Kidney (tissue), 14 donors: ENCODE measurements around the gene PRKCZ. TPM values are rescaled to one million over a fixed set of nuclear protein-coding genes. Genes with fewer than 3 reads are reported as not detected.

Experiments used
- DNase-seq, 5 donors: peaks; one replicate each; pipeline ENCODE4 v3.0.0-alpha.2; 2013 to 2020
- FAIRE-seq: peaks from 2 replicates; lab custom pipeline; 2012; peaks lifted over from hg19 to GRCh38; lab: Jason Lieb, UNC
- H3K27ac ChIP-seq, 2 donors: one replicate each; pipeline ENCODE4 v1.7.0; 2013; ENCODE audit warnings: low read depth in 2 of 2, low read length in 2 of 2, inconsistent platforms in 1 of 2
- H3K27me3 ChIP-seq: one replicate; pipeline ENCODE4 v1.7.1; 2013; ENCODE audit warnings: low read length, inconsistent platforms; ENCODE audit not compliant: control insufficient read depth, insufficient read depth
- H3K36me3 ChIP-seq, 3 donors: one replicate each; pipeline versions ENCODE4 v1.7.0 to v1.7.1; 2013; ENCODE audit warnings: low read length in 3 of 3, control low read depth in 1 of 3, inconsistent platforms in 1 of 3; ENCODE audit not compliant: insufficient read depth in 3 of 3, control insufficient read depth in 2 of 3
- H3K4me1 ChIP-seq, 3 donors: one replicate each; pipeline versions ENCODE4 v1.7.0 to v1.7.1; 2013; ENCODE audit warnings: low read length in 3 of 3, inconsistent platforms in 1 of 3, low read depth in 1 of 3; ENCODE audit not compliant: control insufficient read depth in 2 of 3, insufficient read depth in 2 of 3
- H3K4me3 ChIP-seq, 3 donors: one replicate each; pipeline versions ENCODE4 v1.7.0 to v1.8.1; 2013; ENCODE audit warnings: low read length in 3 of 3, control low read depth in 1 of 3, inconsistent platforms in 1 of 3
- H3K9ac ChIP-seq, 3 donors: one replicate each; pipeline versions ENCODE4 v1.7.0 to v1.7.1; 2013; ENCODE audit warnings: low read length in 3 of 3, control low read depth in 1 of 3, inconsistent platforms in 1 of 3
- H3K9me3 ChIP-seq, 3 donors: one replicate each; pipeline versions ENCODE4 v1.7.0 to v1.7.1; 2013; ENCODE audit warnings: low read length in 3 of 3, control low read depth in 1 of 3, inconsistent platforms in 1 of 3; ENCODE audit not compliant: control insufficient read depth in 2 of 3, insufficient read depth in 1 of 3
- CTCF ChIP-seq: IDR thresholded peaks from 3 replicates; pipeline ENCODE4 v1.5.1; 2012; ENCODE audit warnings: mild to moderate bottlenecking, moderate library complexity, borderline replicate concordance; ENCODE audit not compliant: insufficient read depth; ENCODE audit errors: extremely low read depth
- intact Hi-C: fragments of 100-400 bp; cut with DNase I; formaldehyde crosslinking; loops from one replicate; pipeline ENCODE4 v1.11.1; 2022
- polyA plus RNA-seq: library from polyadenylated mRNA; stranded (reverse); fragments of 350-450 nt; fragmentation: Illumina TruSeq; extraction: RNeasy Lipid Tissue Mini Kit (QIAGEN cat#74804); gene quantifications from one replicate; pipeline ENCODE4 v1.2.3, GENCODE V29; 2014; ENCODE audit warnings: low read depth, low replicate concordance; ENCODE audit not compliant: insufficient read depth
- total RNA-seq: library from RNA; stranded (reverse); fragmentation: NEBNext Ultra II Directional; extraction: Animal tissue kit (Norgen Biotek cat#: 25700); gene quantifications from one replicate; pipeline ENCODE4 v1.2.1, GENCODE V29; 2021
- donor health status: control.
- donor health status: control.
- donor health status: control.
- donor health status: control.
- donor health status: control.
- donor health status: DM: yes; HTN: yes; CAD: no.
- donor health status: Normal renal cell carcinoma (clear cell type).

PRKCZ gene
- total and polyA plus RNA-seq, 2 donors from 2014 or later: 24.7 to 42.4 TPM

GRCh38 chr1:2056955-2057590 is 6.9 kb downstream of the PRKCZ start:
- FAIRE-seq (no peak), DNase-seq (no peak)
- Histone ChIP-seq H3K27ac (no peak overlapping the region), H3K9ac (no peak overlapping the region), H3K4me1 (peaks cover 0 to 2% (median 0%) of the 10 kb centered on the region in 3 donors), H3K9me3 (no peaks in the 10 kb centered on the region), H3K4me3 (no peak overlapping the region), H3K36me3 (peaks cover 0 to 10% (median 0%) of the 10 kb centered on the region in 3 donors), H3K27me3 (no peaks in the 10 kb centered on the region)
- intact Hi-C loops: no loop called here
- no peak for TF ChIP-seq CTCF

- Histone ChIP-seq H3K27ac (no peak overlapping the region), H3K9ac (no peak overlapping the region), H3K27me3 (no peaks in the 10 kb centered on the region), H3K36me3 (peaks cover 0 to 10% (median 0%) of the 10 kb centered on the region in 3 donors), H3K4me3 (no peak overlapping the region), H3K4me1 (no peaks in the 10 kb centered on the region), H3K9me3 (no peaks in the 10 kb centered on the region)
- FAIRE-seq (no peak), DNase-seq (no peak)
- no peak for TF ChIP-seq CTCF
- intact Hi-C loops: no loop called here
Measured at GRCh38 chr1:2059290-2059953, 9.2 kb downstream of the PRKCZ start.

GRCh38 chr1:2060072-2060471 is 9.9 kb downstream of the PRKCZ start:
- no peak for FAIRE-seq
- H3K9ac ChIP-seq: no peak overlapping the region
- no peaks in the 10 kb centered on the region for H3K9me3 ChIP-seq
- H3K27ac ChIP-seq: no peak overlapping the region
- TF ChIP-seq CTCF: no peak
- no peak overlapping the region for H3K4me3 ChIP-seq
- peaks cover 0 to 10% (median 0%) of the 10 kb centered on the region in 3 donors for H3K36me3 ChIP-seq
- H3K27me3 ChIP-seq: no peaks in the 10 kb centered on the region
- no peak for DNase-seq
- no peaks in the 10 kb centered on the region for H3K4me1 ChIP-seq
- intact Hi-C loops: no loop called here
